Activated naive CD4-positive, alpha-beta T cell treated with anti-CD3 and anti-CD28 coated beads, Interleukin-2, amount 50 U/mL, for 24 hours (primary cell): ENCODE measurements around the gene HESX1.

Source experiments
- H3K27ac Mint-ChIP-seq: one replicate; pipeline ENCODE4 v1.8.0; 2021; ENCODE audit warnings: mild to moderate bottlenecking, mixed read lengths
- H3K27me3 Mint-ChIP-seq: one replicate; pipeline ENCODE4 v1.8.0; 2021; ENCODE audit warnings: mixed read lengths
- H3K36me3 Mint-ChIP-seq: one replicate; pipeline ENCODE4 v1.8.0; 2021; ENCODE audit warnings: mixed read lengths
- H3K4me1 Mint-ChIP-seq: one replicate; pipeline ENCODE4 v1.8.0; 2021; ENCODE audit warnings: mixed read lengths
- H3K4me3 Mint-ChIP-seq: one replicate; pipeline ENCODE4 v1.8.0; 2021; ENCODE audit warnings: mild to moderate bottlenecking, mixed read lengths
- H3K9me3 Mint-ChIP-seq: one replicate; pipeline ENCODE4 v1.8.0; 2021; ENCODE audit warnings: mixed read lengths

The HESX1 gene

GRCh38 chr3:57160076-57160764, 39.6 kb downstream of the HESX1 start:
- Mint-ChIP-seq H3K27ac (no peak overlapping the region), H3K9me3 (no peaks in the 10 kb centered on the region), H3K27me3 (peaks cover 42% of the 10 kb centered on the region), H3K4me1 (peaks cover 16% of the 10 kb centered on the region), H3K36me3 (peaks cover 4% of the 10 kb centered on the region), H3K4me3 (no peak overlapping the region)

DNA sequence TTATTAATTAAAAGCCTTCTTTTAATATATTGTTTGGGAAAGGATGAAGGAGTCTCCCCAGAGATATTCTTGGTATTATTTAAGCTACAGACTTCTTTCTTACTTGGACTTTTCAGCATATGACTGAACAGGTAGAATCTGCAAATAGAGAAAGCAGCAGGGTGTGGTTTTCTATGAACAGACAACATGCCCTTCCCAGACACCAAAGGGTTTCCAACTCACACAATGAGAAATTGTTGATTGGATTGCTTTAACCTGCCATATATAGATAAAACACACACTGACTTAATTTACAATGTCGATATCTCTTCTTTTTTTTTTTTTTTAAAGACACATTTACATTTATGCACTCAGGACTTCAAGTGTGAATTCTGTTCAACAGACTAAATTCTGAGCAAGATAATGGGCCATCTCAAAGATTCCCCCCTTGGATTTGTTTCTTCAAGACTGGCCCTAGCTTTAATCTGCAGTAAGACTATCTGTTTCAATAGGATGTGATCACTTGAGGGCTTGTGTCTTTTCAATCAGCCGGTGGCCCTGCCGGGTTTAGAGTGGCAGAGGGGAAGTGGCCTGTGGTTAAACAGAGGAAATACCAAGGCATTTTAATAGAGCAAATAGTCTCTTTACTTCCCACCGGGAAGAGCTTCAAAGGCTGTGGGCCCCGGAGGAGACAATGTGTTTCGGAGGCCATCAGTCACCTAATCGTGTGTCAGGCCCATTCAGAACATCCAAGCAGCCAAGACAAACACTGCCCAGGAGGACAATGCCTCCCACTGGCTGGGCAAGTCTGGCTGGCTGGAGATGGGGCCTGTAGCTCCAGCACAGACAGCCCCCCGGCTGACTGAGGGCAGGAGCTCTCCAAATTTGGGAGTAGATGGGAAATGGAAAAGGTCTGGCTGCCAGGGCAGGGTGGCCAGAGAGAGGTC, 40.7 kb downstream of the HESX1 start:
- H3K4me1 Mint-ChIP-seq: peaks cover 11% of the 10 kb centered on the region
- H3K27me3 Mint-ChIP-seq: peaks cover 39% of the 10 kb centered on the region
- H3K27ac Mint-ChIP-seq: no peak overlapping the region
- no peaks in the 10 kb centered on the region for H3K9me3 Mint-ChIP-seq
- H3K36me3 Mint-ChIP-seq: peaks cover 4% of the 10 kb centered on the region
- H3K4me3 Mint-ChIP-seq: no peak overlapping the region

GRCh38 chr3:57158325-57158724, 41.5 kb downstream of the HESX1 start:
- no peak overlapping the region for H3K4me3 Mint-ChIP-seq
- peaks cover 4% of the 10 kb centered on the region for H3K36me3 Mint-ChIP-seq
- peaks cover 34% of the 10 kb centered on the region for H3K27me3 Mint-ChIP-seq
- peaks cover 9% of the 10 kb centered on the region for H3K4me1 Mint-ChIP-seq
- H3K9me3 Mint-ChIP-seq: no peaks in the 10 kb centered on the region
- no peak overlapping the region for H3K27ac Mint-ChIP-seq

GRCh38 chr3:57157545-57157944, 42.2 kb downstream of the HESX1 start:
- Mint-ChIP-seq H3K4me3 (no peak overlapping the region), H3K36me3 (peaks cover 4% of the 10 kb centered on the region), H3K4me1 (peaks cover 9% of the 10 kb centered on the region), H3K27ac (no peak overlapping the region), H3K9me3 (no peaks in the 10 kb centered on the region), H3K27me3 (peaks cover 29% of the 10 kb centered on the region)

- Mint-ChIP-seq H3K36me3 (no peaks in the 10 kb centered on the region), H3K27ac (no peak overlapping the region), H3K4me1 (peaks cover 9% of the 10 kb centered on the region), H3K9me3 (no peaks in the 10 kb centered on the region), H3K4me3 (no peak overlapping the region), H3K27me3 (peaks cover 18% of the 10 kb centered on the region)
These were observed 44.5 kb downstream of the HESX1 start for GRCh38 chr3:57155310-57155643.

DNA sequence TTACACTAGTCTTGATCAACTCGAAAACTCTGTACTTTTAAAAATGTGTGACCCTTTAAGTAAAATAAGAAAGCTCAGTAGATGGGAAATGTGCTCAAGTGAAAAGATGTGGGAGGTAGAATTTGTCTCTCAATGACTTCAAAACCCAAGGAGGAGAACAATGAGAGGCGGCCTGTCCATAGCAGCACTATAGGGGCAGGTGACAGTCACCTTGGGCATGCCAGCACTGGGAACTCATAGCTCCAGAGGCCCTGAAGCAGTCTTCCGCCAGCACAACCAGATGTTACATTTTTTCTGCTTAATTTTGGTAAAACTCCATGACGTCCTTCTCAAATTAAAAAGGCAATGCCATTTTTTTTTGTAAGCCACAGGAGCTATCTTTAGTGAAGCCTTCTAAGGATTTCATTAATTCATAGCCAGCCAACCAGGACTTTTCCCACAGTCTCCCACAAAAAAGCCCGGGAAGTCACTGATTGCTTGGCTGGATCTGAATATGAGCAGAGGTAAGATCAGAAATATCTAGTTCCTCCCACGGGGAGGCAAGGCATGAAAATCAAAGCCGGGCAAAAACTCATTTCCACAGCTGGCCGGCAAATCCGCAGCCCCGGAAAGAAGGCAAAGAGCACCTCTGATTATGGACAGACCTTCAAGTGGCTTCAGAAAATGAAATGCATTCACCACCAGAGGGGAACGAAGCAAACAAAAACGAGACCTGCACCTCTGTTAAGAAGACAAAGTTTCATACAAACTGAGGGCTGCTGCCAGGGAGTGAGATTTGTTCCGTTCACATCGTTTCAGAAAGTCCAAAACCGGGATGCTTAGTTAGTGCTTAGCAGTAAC, 45.1 kb downstream of the HESX1 start:
- H3K27ac Mint-ChIP-seq: no peak overlapping the region
- H3K27me3 Mint-ChIP-seq: peaks cover 18% of the 10 kb centered on the region
- H3K9me3 Mint-ChIP-seq: no peaks in the 10 kb centered on the region
- no peak overlapping the region for H3K4me3 Mint-ChIP-seq
- peaks cover 9% of the 10 kb centered on the region for H3K4me1 Mint-ChIP-seq
- no peaks in the 10 kb centered on the region for H3K36me3 Mint-ChIP-seq

DNA sequence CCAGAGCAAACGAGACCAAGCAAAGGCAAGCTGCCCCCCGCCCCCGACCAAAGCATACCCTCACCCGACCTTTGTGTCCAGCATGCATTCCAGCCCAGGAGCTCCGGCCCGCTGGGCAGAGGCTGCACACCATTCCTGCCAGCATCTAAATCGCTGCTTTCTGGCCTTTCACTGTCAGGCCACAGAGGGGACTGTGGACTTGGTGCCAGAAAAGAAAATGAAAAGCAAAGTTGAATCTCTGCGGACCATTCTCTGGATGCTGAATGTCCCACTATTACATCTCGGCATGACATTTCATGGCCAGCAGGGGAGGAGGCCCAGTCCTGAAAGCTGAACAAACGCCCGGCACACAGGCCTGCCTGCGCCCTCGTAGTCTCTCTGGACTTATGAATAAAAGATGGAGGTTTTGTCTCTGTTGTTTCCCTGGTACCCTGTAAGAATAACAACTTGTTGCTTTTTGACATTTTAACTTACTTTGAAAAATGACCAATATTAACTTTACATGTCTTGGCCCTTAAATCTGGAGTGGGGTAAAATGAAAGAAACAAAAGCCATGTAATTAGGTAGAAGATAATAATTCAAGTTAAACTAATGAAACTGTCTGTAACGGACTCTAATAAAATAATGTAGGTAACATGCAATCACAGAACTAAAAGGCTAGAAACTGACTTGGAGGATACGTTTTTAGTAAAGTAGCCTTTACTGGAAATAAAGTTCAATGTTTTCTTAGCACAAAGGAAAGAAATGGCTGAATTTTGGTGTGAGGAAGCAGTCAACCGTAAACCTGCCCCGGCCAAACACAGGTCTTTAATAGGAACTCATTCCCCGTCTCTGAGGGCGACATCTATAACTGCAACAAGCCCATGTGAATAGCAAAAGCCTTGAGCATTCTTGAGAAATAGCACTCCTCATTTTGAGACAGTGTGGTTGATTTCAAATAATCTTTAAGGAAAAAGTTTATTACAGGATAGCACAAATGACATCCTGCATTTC, 47.3 kb downstream of the HESX1 start:
- Mint-ChIP-seq H3K9me3 (no peaks in the 10 kb centered on the region), H3K27ac (no peak overlapping the region), H3K4me3 (no peak overlapping the region), H3K36me3 (no peaks in the 10 kb centered on the region), H3K27me3 (peaks cover 22% of the 10 kb centered on the region), H3K4me1 (no peaks in the 10 kb centered on the region)

- H3K4me1 Mint-ChIP-seq: no peaks in the 10 kb centered on the region
- no peak overlapping the region for H3K4me3 Mint-ChIP-seq
- no peaks in the 10 kb centered on the region for H3K9me3 Mint-ChIP-seq
- H3K27me3 Mint-ChIP-seq: peaks cover 18% of the 10 kb centered on the region
- no peaks in the 10 kb centered on the region for H3K36me3 Mint-ChIP-seq
- H3K27ac Mint-ChIP-seq: no peak overlapping the region
These were observed 48.0 kb downstream of the HESX1 start for GRCh38 chr3:57151749-57152148.

GRCh38 chr3:57151021-57151449, 48.7 kb downstream of the HESX1 start:
- H3K9me3 Mint-ChIP-seq: no peaks in the 10 kb centered on the region
- H3K4me1 Mint-ChIP-seq: no peaks in the 10 kb centered on the region
- no peaks in the 10 kb centered on the region for H3K36me3 Mint-ChIP-seq
- H3K4me3 Mint-ChIP-seq: no peak overlapping the region
- peaks cover 14% of the 10 kb centered on the region for H3K27me3 Mint-ChIP-seq
- no peak overlapping the region for H3K27ac Mint-ChIP-seq

GRCh38 chr3:57150113-57150581, 49.6 kb downstream of the HESX1 start:
- Mint-ChIP-seq H3K36me3 (no peaks in the 10 kb centered on the region), H3K27ac (no peak overlapping the region), H3K9me3 (no peaks in the 10 kb centered on the region), H3K4me1 (no peaks in the 10 kb centered on the region), H3K27me3 (peaks cover 12% of the 10 kb centered on the region), H3K4me3 (no peak overlapping the region)
